Thoracic aorta (tissue), 2 donors: ENCODE results near the gene CCDC38. TPM values are rescaled to one million over a fixed set of nuclear protein-coding genes. Genes with fewer than 3 reads are reported as not detected.

Experiments used
- ATAC-seq: fragments of 150-250 bp; one replicate; pipeline ENCODE4 v1.8.0; 2017; ENCODE audit warnings: low read depth; ENCODE audit not compliant: insufficient number of reproducible peaks, low FRiP score
- DNase-seq: peaks from one replicate; pipeline ENCODE4 v3.0.0-alpha.2; 2020; ENCODE audit warnings: low spot score
- H3K27ac ChIP-seq, 2 donors: fragments of 200-600 bp; sonication (generic); 1 replicate in 1 of 2; 2 replicates in 1 of 2; pipeline ENCODE4 v1.5.1; 2016; ENCODE audit warnings: mild to moderate bottlenecking in 2 of 2, moderate library complexity in 2 of 2
- H3K27me3 ChIP-seq: fragments of 200-600 bp; sonication (generic); replicated peaks from 2 replicates; pipeline ENCODE4 v1.6.0; 2016; ENCODE audit warnings: mild to moderate bottlenecking; ENCODE audit not compliant: insufficient read depth
- H3K36me3 ChIP-seq: fragments of 200-600 bp; sonication (generic); one replicate; pipeline ENCODE4 v1.5.1; 2016
- H3K4me1 ChIP-seq, 2 donors: fragments of 200-600 bp; sonication (generic); 1 replicate in 1 of 2; 2 replicates in 1 of 2; pipeline versions ENCODE4 v1.5.1 to v1.6.0; 2016; ENCODE audit warnings: low read depth in 2 of 2, mild to moderate bottlenecking in 1 of 2; ENCODE audit not compliant: control insufficient read depth in 1 of 2
- H3K4me3 ChIP-seq: fragments of 200-600 bp; sonication (generic); 2 replicates; pipeline ENCODE4 v1.5.1; 2016; ENCODE audit warnings: mild to moderate bottlenecking
- H3K9me3 ChIP-seq: fragments of 200-600 bp; sonication (generic); 2 replicates; pipeline ENCODE4 v1.5.1; 2016
- total RNA-seq, 2 donors: library from RNA; depleted of rRNA; stranded (reverse); fragments of >200 nt; gene quantifications; one replicate each; pipeline versions ENCODE4 v1.1.0 to v1.2.3, GENCODE V29; 2016
- TF ChIP-seq, protein P1 (sequence below): fragments of 200-600 bp; sonication (generic); IDR thresholded peaks from one replicate; pipeline ENCODE4 v1.5.1; 2019; ENCODE audit warnings: antibody characterized with exemption

Gene CCDC38
- not detected for total RNA-seq

DNA sequence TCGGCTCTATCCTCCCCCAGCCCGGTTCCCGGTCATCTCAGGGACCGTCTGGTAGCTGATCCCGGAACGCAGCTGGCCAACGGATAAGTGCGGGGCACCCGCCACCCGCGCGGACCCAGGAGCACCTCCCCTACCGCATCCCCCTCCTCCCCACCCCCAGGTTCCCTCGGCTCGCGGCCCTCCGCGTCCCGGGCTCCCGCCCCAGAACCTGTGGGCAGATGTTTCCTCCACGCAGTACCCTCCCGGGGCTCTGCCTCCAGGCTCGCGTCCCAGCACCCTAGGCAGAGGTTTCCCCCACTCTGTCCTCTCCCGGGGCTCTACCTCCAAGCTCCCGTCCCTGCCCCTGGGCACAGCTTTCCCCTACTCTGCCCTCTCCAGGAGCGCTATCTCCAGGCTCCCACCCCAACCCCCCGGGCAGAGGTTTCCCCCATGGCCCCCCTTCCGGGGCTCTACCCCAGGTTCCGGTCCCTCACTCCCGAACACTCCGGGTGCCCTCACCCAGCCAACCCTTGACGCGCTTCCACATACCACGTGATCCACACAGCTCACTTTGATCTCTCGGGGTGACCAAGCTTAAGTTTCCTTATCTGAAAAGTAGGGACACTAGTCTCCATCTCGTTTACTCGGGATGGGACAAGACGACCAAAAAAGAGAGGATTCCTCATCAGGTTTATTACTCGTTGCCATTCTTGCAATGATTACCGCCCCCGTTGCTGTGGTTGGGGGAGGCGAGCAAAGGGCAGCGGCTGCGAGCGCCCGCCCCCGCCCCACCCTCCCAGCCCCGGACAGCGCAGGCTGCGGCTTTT is at the start of gene CCDC38:
CCDC38 (minus strand) TSS at position 91 of the 806 bp plus-strand sequence. CDS start 6,105 bp downstream, outside the sequence.
- DNase-seq (peak; percentile 27), ATAC-seq (peak; percentile 79)
- Histone ChIP-seq H3K9me3 (no peaks in the 10 kb centered on the region), H3K27me3 (no peaks in the 10 kb centered on the region), H3K4me1 (peaks cover 4 to 7% of the 10 kb centered on the region in 2 donors), H3K27ac (peak within 1 kb of the TSS in 1 of 2 donors; percentile 49), H3K4me3 (peak within 1 kb of the TSS; percentile 96), H3K36me3 (no peaks in the 10 kb centered on the region)
- TF ChIP-seq, protein P1, sequence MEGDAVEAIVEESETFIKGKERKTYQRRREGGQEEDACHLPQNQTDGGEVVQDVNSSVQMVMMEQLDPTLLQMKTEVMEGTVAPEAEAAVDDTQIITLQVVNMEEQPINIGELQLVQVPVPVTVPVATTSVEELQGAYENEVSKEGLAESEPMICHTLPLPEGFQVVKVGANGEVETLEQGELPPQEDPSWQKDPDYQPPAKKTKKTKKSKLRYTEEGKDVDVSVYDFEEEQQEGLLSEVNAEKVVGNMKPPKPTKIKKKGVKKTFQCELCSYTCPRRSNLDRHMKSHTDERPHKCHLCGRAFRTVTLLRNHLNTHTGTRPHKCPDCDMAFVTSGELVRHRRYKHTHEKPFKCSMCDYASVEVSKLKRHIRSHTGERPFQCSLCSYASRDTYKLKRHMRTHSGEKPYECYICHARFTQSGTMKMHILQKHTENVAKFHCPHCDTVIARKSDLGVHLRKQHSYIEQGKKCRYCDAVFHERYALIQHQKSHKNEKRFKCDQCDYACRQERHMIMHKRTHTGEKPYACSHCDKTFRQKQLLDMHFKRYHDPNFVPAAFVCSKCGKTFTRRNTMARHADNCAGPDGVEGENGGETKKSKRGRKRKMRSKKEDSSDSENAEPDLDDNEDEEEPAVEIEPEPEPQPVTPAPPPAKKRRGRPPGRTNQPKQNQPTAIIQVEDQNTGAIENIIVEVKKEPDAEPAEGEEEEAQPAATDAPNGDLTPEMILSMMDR = no peak

DNA sequence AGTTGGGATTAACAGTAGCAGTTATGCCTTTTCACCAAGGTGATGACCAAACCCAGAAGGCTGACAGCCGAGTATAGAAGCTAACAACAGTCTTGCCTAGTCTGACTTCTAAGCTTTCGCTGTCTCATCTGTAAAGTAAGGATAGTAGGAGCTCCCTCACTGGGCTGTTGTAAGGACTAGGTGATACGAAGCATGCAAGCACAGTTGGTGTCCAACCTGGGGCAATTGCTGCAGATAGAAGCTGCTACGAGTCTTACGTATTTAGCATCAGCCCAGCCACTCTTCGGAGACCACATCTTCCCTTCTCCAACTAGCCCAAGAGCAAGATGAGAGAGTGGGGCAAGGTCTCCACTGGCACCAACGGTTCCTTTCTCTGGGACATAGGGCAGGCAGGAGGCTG is 47.7 kb upstream of the CCDC38 start:
- TF ChIP-seq, protein P1 = no peak
- no peak for ATAC-seq
- Histone ChIP-seq H3K4me3 (no peak overlapping the region), H3K4me1 (no peaks in the 10 kb centered on the region), H3K9me3 (no peaks in the 10 kb centered on the region), H3K36me3 (no peaks in the 10 kb centered on the region), H3K27me3 (no peaks in the 10 kb centered on the region), H3K27ac (no peak overlapping the region)
- DNase-seq = no peak

DNA sequence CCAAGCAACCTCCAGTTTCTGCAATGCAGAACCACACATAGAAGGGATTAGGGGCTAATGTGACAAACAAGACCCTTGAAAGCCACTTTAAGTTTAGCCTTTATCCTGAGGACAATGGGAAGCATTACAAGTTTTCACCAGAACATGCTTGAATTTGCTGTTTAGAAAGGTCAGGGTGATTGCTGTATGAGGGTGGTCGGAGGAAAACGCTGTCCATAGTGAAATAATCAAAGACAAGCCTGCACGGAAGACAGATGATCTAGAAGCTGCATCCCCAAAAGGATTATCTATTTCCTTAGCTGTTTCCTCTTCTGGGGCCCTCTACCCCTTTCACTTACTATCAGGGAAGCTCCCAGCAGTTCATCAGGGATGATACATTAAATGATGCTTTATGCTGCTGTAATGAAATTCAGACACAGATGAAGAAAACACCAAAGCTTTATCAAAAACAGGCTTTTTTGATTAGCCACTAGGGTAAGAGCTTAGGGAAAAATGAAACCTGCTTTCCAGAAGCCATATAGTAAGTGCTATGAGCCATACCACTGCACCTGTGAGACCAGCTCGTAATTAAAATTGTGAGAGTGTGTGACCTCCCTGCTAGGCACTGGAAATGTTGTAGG is 47.2 kb upstream of the CCDC38 start:
- no peaks in the 10 kb centered on the region for H3K4me1 ChIP-seq
- H3K27me3 ChIP-seq = no peaks in the 10 kb centered on the region
- no peak overlapping the region for H3K27ac ChIP-seq
- H3K36me3 ChIP-seq = no peaks in the 10 kb centered on the region
- TF ChIP-seq, protein P1 = no peak
- no peak for ATAC-seq
- no peak for DNase-seq
- H3K9me3 ChIP-seq = no peaks in the 10 kb centered on the region
- H3K4me3 ChIP-seq = no peak overlapping the region

DNA sequence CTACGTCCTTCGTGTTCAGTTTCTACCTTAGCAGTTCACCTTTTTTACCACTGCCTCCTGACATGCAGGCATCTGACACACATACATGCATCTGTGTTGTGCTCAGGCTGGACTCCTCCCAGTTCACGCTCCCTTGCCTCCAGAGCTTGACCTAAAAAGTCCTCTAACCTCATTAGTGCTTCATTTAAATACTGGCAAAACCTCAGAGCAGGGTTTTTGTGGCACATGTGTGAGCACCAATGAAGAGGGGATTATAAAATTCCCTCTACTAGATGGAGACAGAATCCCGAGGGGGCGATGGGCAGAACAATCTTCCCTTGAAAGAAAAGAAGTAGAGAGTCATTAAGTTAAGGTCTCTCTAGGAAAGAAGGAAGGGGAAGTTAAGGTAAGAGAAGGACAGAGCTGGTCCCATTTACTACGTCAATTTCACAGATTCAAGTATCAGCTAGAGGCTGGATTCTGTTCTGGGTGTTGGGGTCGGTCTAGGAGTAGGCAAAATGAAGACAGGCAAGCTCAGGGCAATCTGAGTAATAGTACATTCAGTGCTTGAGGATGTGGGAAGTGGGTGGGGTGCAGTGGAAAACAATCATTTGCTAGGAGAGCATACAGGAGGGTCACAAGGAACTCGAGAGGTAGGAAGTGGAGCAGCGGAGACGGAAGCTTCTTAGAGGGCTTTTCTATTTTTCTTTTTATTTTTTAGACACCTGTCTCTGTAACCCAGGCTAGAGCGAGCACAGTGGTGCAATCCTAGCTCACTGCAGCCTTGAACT is 46.3 kb upstream of the CCDC38 start:
- DNase-seq (no peak), ATAC-seq (no peak)
- H3K4me1 ChIP-seq = no peaks in the 10 kb centered on the region
- H3K27ac ChIP-seq = no peak overlapping the region
- H3K36me3 ChIP-seq = no peaks in the 10 kb centered on the region
- H3K9me3 ChIP-seq = no peaks in the 10 kb centered on the region
- TF ChIP-seq, protein P1 = no peak
- no peaks in the 10 kb centered on the region for H3K27me3 ChIP-seq
- no peak overlapping the region for H3K4me3 ChIP-seq
